ENCODE data around the gene SMYD3. TPM values are rescaled to one million over a fixed set of nuclear protein-coding genes. Genes with fewer than 3 reads are reported as not detected.

Gene SMYD3
- total RNA-seq, 1 donor from 2014 or later: 24.2 TPM

DNA sequence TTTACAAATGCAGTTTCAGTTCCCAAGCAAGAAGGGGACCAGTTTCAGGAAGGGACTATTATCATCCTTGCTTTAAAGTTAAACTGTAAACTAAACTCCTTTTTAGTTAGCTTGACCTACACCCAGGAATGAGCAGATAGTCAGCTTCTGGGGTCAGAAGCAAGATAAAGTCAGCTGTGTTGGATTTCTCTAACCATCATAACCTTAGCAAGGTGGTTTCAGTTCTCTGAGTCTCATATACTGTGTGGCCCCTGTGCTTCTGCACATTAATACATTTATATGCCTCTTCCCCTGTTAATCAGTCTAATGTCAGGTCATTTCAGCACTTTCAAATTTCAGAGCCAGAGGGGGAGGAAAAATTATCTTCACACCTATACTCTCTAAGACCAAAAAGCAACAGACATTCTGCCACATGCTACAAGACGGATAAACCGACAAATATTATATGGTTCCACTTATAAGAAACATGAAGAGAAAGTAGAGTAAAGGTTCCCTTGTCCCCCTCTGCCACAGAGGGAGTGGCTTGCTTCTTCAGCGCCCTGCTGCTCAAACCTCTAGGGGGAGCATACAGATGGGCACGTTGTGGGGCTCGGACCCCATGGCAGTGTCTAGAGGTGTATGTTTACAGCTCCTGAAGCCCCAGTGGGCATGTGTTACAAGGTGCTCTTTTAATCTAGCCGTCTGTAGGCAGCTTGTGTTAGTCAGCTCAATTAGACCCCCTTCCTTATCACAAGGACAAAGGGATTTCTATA lies 89.1 kb downstream of the SMYD3 start:
- TF ChIP-seq, protein P1, sequence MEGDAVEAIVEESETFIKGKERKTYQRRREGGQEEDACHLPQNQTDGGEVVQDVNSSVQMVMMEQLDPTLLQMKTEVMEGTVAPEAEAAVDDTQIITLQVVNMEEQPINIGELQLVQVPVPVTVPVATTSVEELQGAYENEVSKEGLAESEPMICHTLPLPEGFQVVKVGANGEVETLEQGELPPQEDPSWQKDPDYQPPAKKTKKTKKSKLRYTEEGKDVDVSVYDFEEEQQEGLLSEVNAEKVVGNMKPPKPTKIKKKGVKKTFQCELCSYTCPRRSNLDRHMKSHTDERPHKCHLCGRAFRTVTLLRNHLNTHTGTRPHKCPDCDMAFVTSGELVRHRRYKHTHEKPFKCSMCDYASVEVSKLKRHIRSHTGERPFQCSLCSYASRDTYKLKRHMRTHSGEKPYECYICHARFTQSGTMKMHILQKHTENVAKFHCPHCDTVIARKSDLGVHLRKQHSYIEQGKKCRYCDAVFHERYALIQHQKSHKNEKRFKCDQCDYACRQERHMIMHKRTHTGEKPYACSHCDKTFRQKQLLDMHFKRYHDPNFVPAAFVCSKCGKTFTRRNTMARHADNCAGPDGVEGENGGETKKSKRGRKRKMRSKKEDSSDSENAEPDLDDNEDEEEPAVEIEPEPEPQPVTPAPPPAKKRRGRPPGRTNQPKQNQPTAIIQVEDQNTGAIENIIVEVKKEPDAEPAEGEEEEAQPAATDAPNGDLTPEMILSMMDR (conservative IDR thresholded peaks at IDR 0.05): no peak
- peaks cover 21% of the 10 kb centered on the region for H3K36me3 Mint-ChIP-seq (ENCODE audit: low read depth)
- H3K27ac Mint-ChIP-seq (ENCODE audit: unreplicated experiment): no peak overlapping the region
- no peak overlapping the region for H3K4me3 Mint-ChIP-seq
- DNase-seq (ENCODE audit: low read depth, low spot score): no peak
- peaks cover 14% of the 10 kb centered on the region for H3K9me3 Mint-ChIP-seq
- H3K4me1 Mint-ChIP-seq: no peaks in the 10 kb centered on the region
- H3K27me3 Mint-ChIP-seq (ENCODE audit: low read depth): no peaks in the 10 kb centered on the region

DNA sequence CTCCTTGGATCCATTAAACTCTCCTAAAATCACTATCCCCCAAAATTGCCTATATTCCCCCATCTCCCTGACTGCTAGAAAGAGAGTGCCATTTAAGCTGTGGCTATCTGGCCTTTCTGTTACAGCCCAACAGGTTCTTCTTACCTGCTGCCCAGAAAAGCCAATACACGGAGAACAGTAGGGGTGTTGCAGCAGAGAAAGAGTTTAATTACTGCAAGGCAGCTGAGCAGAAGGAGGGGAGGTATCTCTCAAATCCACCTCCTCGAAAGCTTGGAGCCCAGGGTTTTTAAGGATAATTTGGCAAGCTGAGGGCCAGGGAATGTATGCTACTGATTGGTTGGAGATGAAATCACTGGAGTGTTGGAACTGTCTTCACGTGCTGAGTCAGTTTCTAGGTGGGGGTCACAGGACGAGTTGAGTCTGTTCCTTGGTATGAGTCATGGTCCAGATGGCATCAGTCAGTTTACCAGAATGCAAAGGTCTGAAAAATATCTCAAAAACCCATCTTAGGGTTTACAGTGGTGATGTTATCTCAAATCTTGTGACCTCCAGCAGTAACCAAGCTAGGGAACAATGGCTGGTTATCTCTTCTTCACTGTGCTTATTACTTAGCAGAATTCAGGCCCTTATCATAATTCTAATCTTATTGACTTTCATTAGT lies 89.8 kb downstream of the SMYD3 start:
- Mint-ChIP-seq H3K27ac (ENCODE audit: unreplicated experiment) (no peak overlapping the region), H3K9me3 (peaks cover 14% of the 10 kb centered on the region), H3K4me1 (no peaks in the 10 kb centered on the region), H3K4me3 (no peak overlapping the region), H3K36me3 (ENCODE audit: low read depth) (peaks cover 21% of the 10 kb centered on the region), H3K27me3 (ENCODE audit: low read depth) (no peaks in the 10 kb centered on the region)
- DNase-seq (ENCODE audit: low read depth, low spot score): no peak
- TF ChIP-seq, protein P1 (conservative IDR thresholded peaks at IDR 0.05): no peak

DNA sequence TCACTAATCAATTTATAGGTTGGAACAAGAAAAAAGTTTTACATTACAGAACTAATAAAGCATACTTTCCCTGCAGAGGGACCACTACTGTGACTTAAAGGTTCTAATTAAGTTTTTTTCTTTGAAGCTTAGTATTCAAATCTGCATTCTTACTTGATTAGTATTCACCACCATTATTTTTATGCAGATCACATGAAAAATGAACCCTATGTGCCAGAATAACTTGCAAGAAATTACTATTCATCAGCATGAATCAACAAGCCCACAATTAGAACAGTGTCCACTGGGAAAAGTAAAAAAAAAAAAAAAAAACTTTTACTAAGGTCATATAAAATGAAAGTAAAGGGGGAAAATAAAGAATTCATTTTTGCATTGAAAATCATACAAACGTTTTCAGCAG lies 90.8 kb downstream of the SMYD3 start:
- no peaks in the 10 kb centered on the region for H3K4me1 Mint-ChIP-seq
- peaks cover 25% of the 10 kb centered on the region for H3K36me3 Mint-ChIP-seq (ENCODE audit: low read depth)
- DNase-seq (ENCODE audit: low read depth, low spot score): no peak
- no peaks in the 10 kb centered on the region for H3K27me3 Mint-ChIP-seq (ENCODE audit: low read depth)
- H3K4me3 Mint-ChIP-seq: no peak overlapping the region
- H3K27ac Mint-ChIP-seq (ENCODE audit: unreplicated experiment): no peak overlapping the region
- H3K9me3 Mint-ChIP-seq: peaks cover 17% of the 10 kb centered on the region
- TF ChIP-seq, protein P1 (conservative IDR thresholded peaks at IDR 0.05): no peak

DNA sequence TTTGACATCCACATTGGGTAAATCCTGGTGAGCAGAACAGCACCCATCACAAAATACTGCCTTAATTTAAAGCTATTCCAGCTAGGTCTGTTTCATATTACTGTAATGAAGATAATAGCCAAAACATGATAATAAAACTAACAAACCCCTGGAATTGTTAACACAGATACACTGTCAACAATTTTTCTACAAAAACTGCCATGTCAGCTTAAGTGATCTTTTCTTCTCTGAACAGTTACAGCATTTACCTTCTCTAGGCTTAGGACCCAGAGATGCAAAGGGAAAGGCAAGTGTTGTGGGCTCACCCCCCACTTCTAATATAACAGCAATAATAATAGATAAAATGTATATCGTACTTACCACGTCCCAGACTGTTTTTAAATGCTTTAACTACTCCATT lies 92.1 kb downstream of the SMYD3 start:
- H3K36me3 Mint-ChIP-seq (ENCODE audit: low read depth): peaks cover 25% of the 10 kb centered on the region
- no peaks in the 10 kb centered on the region for H3K27me3 Mint-ChIP-seq (ENCODE audit: low read depth)
- H3K27ac Mint-ChIP-seq (ENCODE audit: unreplicated experiment): no peak overlapping the region
- H3K9me3 Mint-ChIP-seq: peaks cover 17% of the 10 kb centered on the region
- DNase-seq (ENCODE audit: low read depth, low spot score): no peak
- no peak overlapping the region for H3K4me3 Mint-ChIP-seq
- TF ChIP-seq, protein P1 (conservative IDR thresholded peaks at IDR 0.05): no peak
- H3K4me1 Mint-ChIP-seq: no peaks in the 10 kb centered on the region

DNA sequence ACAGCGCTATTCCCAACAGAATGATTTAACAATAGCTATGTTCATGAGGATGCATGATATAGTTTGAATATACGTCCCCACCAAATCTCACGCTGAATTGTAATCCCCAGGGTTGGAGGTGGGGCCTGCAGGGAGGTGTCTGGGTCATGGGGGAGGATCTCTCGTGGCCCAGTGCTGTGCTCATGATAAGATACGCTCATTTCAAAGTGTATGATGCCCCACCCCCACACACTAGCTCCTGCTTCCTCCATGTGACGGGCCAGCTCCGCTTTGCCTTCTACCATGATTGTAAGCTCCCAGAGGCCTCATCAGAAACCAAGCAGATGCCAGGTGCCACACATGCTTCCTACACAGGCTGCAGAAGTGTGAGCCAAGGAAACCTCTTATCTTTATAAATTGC lies 93.6 kb downstream of the SMYD3 start:
- no peak for DNase-seq (ENCODE audit: low read depth, low spot score)
- Mint-ChIP-seq H3K4me3 (no peak overlapping the region), H3K9me3 (peaks cover 7% of the 10 kb centered on the region), H3K27ac (ENCODE audit: unreplicated experiment) (no peak overlapping the region), H3K27me3 (ENCODE audit: low read depth) (no peaks in the 10 kb centered on the region), H3K36me3 (ENCODE audit: low read depth) (peaks cover 14% of the 10 kb centered on the region), H3K4me1 (no peaks in the 10 kb centered on the region)
- TF ChIP-seq, protein P1 (conservative IDR thresholded peaks at IDR 0.05): no peak
